IPS DF 4.7 (cell line): ENCODE results near the gene MAP3K3.
"Not testable (repeated sequence)": the region's sequence is repeated elsewhere in the genome, so short reads cannot be mapped to it uniquely, and the experiment has no call there.

Source experiments
- DNase-seq: peaks from one replicate; pipeline ENCODE4 v3.0.0-alpha.2; 2013; ENCODE audit warnings: low spot score; ENCODE audit errors: extremely low read depth

MAP3K3 gene

GRCh38 chr17:63704836-63705235 lies 82.6 kb downstream of the MAP3K3 start:
- DNase-seq: no peak

- DNase-seq: no peak
These were observed 83.4 kb downstream of the MAP3K3 start for GRCh38 chr17:63705657-63706056.

- no peak for DNase-seq
These were observed 84.3 kb downstream of the MAP3K3 start for GRCh38 chr17:63706336-63707082.

GRCh38 chr17:63707151-63707550 lies 84.9 kb downstream of the MAP3K3 start:
- no peak for DNase-seq

- no peak for DNase-seq
These were observed 86.9 kb downstream of the MAP3K3 start for GRCh38 chr17:63709110-63709509.

GRCh38 chr17:63714550-63715277 lies 92.5 kb downstream of the MAP3K3 start:
- DNase-seq: no peak

GRCh38 chr17:63716426-63716825 lies 94.2 kb downstream of the MAP3K3 start:
- no peak for DNase-seq

- no peak for DNase-seq
These were observed 96.8 kb downstream of the MAP3K3 start for GRCh38 chr17:63718988-63719387.

GRCh38 chr17:63720194-63720593 lies 98.0 kb downstream of the MAP3K3 start:
- not testable (repeated sequence) for DNase-seq

- no peak for DNase-seq
These were observed 100.2 kb downstream of the MAP3K3 start for GRCh38 chr17:63722403-63722802.

GRCh38 chr17:63735691-63736090 lies 113.5 kb downstream of the MAP3K3 start:
- no peak for DNase-seq

GRCh38 chr17:63740464-63741142 lies 118.4 kb downstream of the MAP3K3 start:
- DNase-seq: no peak

GRCh38 chr17:63741143-63741407 lies 118.9 kb downstream of the MAP3K3 start:
- DNase-seq: no peak

GRCh38 chr17:63741408-63742173 lies 119.4 kb downstream of the MAP3K3 start, which contains the start of gene STRADA:
TSS of gene STRADA (minus strand) at chr17:63741799. CDS start at chr17:63728369, 13,430 bp downstream.
- DNase-seq: peak; percentile 83
